Measurements from ENCODE around the gene AGPAT4.
"Not testable (repeated sequence)": the region's sequence is repeated elsewhere in the genome, so short reads cannot be mapped to it uniquely, and the experiment has no call there.

The AGPAT4 gene

GRCh38 chr6:161198783-161199460 lies 74.9 kb downstream of the AGPAT4 start:
- no peak for DNase-seq

DNA sequence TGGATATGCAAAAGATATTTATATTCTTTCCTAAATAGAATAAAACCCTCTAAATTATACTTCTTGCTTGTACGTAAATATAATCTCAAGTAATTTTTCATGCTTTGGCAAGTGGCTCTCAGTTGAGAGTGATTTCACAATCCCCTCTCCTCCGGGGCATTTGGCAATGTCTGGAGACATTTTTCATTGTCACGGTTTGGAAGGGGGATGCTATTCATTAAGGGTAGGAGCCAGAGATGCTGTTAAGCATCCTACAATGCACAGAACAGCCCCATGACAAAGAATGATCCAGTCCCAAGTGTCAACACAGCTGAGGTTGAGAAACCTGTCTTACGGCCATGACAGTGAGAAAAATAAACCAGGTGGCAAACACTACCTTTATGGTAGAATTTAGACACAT lies 75.7 kb downstream of the AGPAT4 start:
- DNase-seq: no peak

GRCh38 chr6:161195386-161195785 lies 78.5 kb downstream of the AGPAT4 start:
- DNase-seq: no peak

GRCh38 chr6:161194374-161194773 lies 79.5 kb downstream of the AGPAT4 start:
- no peak for DNase-seq

DNA sequence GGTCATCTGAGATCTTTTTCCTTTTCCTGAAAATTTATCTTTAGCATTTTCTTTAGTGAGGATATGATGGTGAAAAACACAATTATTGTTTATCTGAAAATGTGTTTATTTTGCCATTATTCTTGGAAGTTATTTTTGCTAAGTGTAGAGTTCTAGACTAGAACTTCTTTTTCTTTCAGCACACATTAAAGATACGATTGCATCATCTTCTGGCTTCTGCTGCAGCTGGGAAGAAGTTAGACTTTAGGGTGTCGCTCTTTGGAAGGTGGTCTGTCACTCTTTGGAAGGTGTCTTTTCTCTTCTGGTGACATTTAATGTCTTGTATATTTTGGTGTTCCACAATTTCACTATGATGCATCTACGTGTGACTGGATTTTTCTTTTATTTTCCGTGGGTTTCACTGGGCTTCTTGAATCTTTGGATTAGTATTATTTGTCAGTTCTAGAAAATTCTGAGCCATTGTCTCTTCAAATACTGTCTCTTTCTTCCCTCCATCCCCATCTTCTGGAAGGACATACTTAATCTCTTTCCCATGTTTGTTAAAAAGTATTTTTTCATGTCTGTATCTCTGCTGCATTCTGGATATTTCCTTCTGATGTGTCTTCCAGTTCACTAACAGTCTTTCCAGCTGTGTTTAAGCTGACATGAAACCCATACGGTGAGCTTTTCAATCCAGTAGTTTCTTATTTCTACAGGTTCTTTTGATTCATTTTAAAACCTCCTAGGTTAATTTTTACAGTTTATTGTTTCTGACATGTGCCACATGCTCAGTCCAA lies 81.0 kb downstream of the AGPAT4 start:
- no peak for DNase-seq

DNA sequence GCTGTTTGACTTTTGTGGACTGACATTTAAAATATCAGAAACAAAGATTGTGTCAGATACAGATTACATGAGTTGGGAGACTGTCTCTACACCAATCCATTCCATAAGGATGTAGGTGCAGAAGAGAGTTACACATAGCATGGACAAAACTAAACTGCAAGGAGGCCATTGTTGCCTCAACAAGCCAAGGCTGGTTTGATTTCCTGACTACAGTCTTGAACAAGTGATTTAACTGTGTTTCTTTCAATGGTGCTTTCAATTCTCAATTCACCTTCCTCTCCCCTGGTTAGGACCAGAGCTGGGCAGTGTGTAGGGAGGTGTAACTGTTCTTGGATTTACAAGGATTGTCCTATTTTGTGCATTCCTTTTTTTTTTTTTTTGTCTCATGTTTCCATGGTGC lies 82.2 kb downstream of the AGPAT4 start:
- no peak for DNase-seq

GRCh38 chr6:161191007-161191406 lies 82.9 kb downstream of the AGPAT4 start:
- DNase-seq: no peak

DNA sequence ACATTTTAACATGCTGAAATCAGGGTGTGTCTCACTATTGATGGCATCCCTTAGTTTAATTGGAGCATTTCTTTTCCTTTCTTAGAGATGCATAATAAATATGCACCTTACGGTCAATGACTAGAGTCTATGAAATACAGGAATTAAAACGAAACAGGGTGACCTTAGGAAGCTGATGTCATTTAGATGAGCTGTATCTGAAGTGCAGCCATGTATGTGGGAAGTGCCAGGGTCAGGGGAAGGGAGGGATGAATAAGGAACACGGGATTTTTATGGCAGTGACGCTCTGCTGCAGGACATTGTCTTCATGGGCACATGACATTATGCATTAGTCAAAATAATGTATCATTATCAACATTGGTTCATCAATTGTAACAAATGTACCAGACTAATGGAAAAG lies 84.0 kb downstream of the AGPAT4 start:
- peak; percentile 36 for DNase-seq

DNA sequence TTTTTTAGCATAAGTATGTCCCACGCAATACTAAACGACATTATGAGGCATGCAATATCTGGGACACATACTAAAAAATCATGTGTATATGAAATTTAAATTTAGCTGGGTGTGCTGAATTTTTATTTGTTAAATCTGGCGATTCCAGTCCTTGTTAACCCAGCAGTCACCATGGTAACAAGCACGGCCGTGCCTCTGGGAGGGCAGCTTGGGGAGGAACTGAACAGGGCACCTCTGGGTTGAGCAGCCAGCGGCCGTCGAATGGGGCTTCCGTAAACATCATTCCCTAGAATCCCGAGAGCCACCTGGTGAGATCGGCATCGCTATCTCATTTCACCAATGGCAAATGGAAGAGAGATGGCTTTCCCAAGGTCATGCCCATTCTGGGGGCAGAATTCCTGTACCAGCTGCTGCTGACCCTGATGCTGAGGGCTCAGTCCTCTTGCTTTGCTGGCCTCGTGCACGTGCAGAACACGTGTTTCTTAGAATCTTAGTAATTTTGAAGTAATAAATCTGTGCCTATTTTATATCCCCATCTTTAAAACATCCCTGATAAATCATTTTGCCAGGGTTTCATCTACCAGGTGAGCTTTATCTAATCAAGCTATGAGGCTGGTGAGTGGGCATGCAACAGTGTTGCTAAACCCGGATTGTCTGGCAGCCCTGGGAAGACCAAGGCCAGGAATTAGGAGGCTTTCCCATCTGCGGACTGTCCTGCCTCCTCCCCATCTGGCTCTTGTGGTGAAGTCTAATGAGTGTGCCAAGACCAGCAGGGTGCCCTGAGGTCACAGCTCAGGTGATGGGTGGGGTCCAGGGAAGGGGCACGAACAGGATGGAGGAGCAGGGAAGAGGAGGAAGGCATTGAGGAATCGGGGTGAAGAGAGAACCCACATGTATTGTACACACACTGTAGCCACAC lies 85.1 kb downstream of the AGPAT4 start:
- no peak for DNase-seq

GRCh38 chr6:161186173-161186769 lies 87.6 kb downstream of the AGPAT4 start:
- peak; percentile 44 for DNase-seq

- DNase-seq: no peak
Measured at GRCh38 chr6:161181121-161181520, 92.7 kb downstream of the AGPAT4 start.

DNA sequence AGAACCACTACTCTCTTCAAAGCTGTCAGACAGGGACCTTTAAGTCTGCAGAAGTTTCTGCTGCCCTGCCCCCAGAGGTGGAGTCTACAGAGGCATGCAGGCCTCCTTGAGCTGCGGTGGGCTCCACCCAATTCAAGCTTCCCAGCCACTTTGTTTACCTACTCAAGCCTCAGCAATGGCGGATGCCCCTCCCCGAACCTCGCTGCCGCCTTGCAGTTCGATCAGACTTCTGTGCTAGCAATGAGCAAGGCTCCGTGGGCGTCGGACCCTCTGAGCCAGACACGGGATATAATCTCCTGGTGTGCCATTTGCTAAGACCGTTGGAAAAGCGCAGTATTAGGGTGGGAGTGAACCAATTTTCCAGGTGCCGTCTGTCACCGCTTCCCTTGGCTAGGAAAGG lies 95.7 kb downstream of the AGPAT4 start:
- DNase-seq: not testable (repeated sequence)

DNA sequence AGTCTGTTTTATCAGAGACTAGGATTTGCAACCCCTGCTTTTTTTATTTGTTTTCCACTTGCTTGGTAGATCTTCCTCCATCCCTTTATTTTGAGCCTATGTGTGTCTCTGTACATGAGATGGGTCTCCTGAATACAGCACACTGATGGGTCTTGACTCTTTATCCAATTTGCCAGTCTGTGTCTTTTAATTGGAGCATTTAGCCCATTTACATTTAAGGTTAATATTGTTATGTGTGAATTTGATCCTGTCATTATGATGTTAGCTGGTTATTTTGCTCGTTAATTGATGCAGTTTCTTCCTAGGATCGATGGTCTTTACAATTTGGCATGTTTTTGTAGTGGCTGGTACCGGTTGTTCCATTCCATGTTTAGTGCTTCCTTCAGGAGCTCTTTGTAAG lies 97.4 kb downstream of the AGPAT4 start:
- not testable (repeated sequence) for DNase-seq

- not testable (repeated sequence) for DNase-seq
Measured at GRCh38 chr6:161172769-161173168, 101.1 kb downstream of the AGPAT4 start.

GRCh38 chr6:161171207-161171606 lies 102.7 kb downstream of the AGPAT4 start:
- no peak for DNase-seq

DNA sequence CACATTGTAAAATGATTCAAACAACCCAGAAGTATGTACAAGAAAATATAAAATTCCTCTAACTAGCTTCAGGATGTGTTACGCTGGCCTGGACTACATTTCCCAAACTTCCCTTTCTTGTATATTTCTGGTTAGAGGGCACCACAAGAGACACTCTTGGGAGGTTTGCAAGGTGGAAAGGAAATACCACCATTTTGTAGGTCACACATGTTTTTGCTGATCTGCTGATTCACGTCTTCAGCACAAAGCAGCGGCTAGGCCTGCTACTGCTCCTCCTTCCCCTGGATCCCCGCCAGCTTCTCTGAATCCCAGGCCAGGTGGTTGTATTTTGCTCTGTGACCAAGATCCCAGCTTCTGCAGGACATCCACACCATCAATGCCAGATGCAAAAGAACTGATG lies 104.2 kb downstream of the AGPAT4 start:
- DNase-seq: peak; percentile 74

- DNase-seq: no peak
Measured at GRCh38 chr6:161169035-161169434, 104.8 kb downstream of the AGPAT4 start.

DNA sequence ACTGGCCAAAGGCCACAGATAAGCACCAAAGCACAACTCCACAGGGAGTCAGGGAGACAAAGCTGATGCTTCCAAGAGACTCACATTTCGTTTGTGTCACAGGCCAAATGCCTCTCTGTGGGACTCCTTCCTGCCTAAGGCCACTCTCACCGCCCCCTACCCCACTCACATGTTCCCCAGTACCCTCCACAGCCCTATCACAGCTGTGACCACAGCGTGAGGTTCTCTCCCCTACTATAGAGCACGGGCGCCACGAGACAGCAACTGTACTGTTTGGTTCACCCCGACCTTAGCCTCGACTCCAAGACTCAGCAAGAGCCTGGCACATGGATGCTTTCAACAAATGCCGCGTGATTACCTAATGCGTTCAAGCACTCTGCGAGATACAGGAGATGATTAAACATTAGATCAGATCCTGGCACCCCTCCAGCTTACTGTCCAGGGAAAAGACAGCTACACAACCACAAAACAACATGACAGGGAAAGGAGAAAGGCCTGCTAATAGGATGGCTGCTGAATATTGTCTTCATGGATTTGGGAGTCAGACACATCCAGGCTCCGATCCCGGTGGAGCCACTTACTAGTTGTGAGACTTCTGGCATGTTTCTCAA lies 105.5 kb downstream of the AGPAT4 start:
- DNase-seq: no peak

DNA sequence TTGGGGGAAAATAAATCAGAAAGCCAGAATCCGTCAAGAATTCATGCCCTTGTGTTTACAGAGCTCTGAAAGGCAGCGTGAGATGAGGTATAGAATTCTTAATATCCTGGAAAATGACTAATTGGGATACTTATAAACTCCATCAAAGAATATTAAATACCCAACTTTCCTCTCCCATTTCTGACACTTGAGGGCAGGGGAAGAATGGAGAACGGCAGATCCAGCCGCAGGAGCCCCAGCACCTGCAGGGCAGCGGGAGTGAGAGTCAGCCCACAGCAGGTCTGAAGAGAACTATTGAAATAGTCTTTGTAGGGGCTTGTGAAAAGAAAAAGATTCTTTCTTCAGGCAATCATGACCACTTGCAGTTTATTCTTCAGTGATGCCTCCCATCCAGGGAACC lies 107.2 kb downstream of the AGPAT4 start:
- no peak for DNase-seq

DNA sequence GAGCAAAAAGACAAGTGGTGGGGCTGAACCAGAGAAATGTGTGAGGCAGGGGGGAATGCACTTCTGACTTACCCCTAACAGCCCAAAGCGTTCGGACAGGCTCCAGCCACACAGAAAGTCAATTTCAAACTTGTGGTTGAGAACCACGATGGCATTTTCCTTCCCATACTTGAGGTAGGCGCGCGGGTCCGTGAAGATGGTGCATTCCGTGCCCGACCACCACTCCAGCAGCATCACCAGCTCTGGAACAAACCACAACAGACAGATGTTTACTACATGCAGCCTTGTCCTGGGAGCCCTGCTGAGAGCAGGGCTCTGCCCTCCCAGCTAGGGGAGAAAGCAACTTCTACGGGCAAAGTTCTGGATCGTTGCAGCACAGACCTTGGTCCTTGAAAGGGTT lies 107.7 kb downstream of the AGPAT4 start:
- no peak for DNase-seq

GRCh38 chr6:161164182-161164625 lies 109.7 kb downstream of the AGPAT4 start:
- DNase-seq: no peak

DNA sequence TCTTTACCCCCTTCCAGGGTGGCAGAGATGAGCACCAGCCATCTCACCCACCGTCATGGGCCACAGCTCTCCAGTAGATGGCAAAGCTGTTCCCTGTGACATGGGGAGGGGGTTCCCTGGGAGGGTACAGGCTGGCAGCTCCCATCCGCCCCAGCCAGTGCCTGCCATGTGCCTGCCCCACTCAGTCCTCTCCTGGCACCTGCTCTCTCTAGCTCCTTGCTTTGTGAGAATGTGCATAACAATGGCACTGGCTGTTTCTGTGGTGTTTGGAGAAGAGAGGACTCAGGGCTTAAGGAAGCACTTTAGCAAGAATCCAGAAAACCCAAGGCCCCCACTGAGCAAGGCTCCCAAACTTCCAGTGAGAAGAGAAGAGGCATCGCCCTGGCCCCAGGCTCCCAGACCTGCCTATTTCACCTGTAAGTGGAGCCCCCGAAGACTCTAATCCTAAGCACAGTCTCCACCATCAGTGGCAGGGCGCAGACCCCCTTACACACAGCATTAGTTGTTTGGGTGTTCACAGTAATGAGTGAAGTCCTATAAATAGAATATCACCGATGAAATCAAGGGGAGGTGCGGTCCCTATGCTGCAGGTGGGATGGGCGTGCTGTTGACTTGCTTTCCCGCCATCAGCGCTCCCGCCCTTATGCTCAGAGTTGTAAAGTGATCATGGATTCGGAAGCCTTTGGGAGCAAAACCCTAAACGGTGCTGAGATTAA lies 110.2 kb downstream of the AGPAT4 start:
- no peak for DNase-seq

Data from hematopoietic multipotent progenitor cell treated with erythropoietin and hydrocortisone succinate and interleukin-3 and kit ligand, for 6 days (in vitro differentiated cells).